SU-DHL-6 (cell line): ENCODE data around the gene TP53TG5.

Experiments
- H2AFZ ChIP-seq: fragments of 200-600 bp; sonication (generic); 2 replicates; pipeline ENCODE4 v1.6.1; 2014; ENCODE audit warnings: low read depth, mild to moderate bottlenecking, moderate library complexity, mixed read lengths, antibody characterized with exemption, low read length; ENCODE audit not compliant: severe bottlenecking
- H3F3A ChIP-seq: fragments of 200-600 bp; shearing (Covaris generic); 2 replicates; pipeline ENCODE4 v1.6.0; 2016; ENCODE audit warnings: antibody characterized with exemption, mild to moderate bottlenecking; ENCODE audit not compliant: insufficient read depth
- H3K27ac ChIP-seq: fragments of 200-600 bp; sonication (generic); 2 replicates; pipeline ENCODE4 v1.5.1; 2016; ENCODE audit warnings: low read depth, mild to moderate bottlenecking, low read length, moderate library complexity, mixed read lengths
- H3K27me3 ChIP-seq: fragments of 200-600 bp; sonication (generic), shearing (Covaris generic); 2 replicates; pipeline ENCODE4 v1.6.0; 2014; ENCODE audit warnings: mild to moderate bottlenecking, low read length
- H3K36me3 ChIP-seq: fragments of 200-600 bp; sonication (generic); 2 replicates; pipeline ENCODE4 v1.6.1; 2014; ENCODE audit warnings: mild to moderate bottlenecking, low read length, mixed read lengths
- H3K4me2 ChIP-seq: fragments of 300-600, 200-600 bp; shearing (Covaris generic), sonication (generic); 2 replicates; pipeline ENCODE4 v1.6.0; 2014; ENCODE audit warnings: low read length, low read depth, mild to moderate bottlenecking; ENCODE audit not compliant: poor library complexity, severe bottlenecking
- H3K4me3 ChIP-seq: fragments of 200-600 bp; sonication (generic); 2 replicates; pipeline ENCODE4 v1.5.1; 2014; ENCODE audit warnings: antibody characterized with exemption, low read length, mild to moderate bottlenecking, mixed read lengths; ENCODE audit not compliant: insufficient read depth, poor library complexity, severe bottlenecking
- H3K79me2 ChIP-seq: fragments of 200-600 bp; sonication (generic); 2 replicates; pipeline ENCODE4 v1.6.1; 2014; ENCODE audit warnings: mild to moderate bottlenecking, low read length, moderate library complexity; ENCODE audit not compliant: insufficient read depth
- H3K9ac ChIP-seq: fragments of 200-600 bp; sonication (generic); 2 replicates; pipeline ENCODE4 v1.7.0; 2014; ENCODE audit warnings: mild to moderate bottlenecking, low read length
- H3K9me2 ChIP-seq: fragments of 200-600 bp; sonication (generic); replicated peaks from 2 replicates; pipeline ENCODE4 v1.6.1; 2014; ENCODE audit warnings: low read length; ENCODE audit not compliant: insufficient read depth
- H3K9me3 ChIP-seq: fragments of 200-600 bp; sonication (generic); 2 replicates; pipeline ENCODE4 v1.6.1; 2014; ENCODE audit warnings: low read length, mixed read lengths; ENCODE audit not compliant: insufficient read depth
- H4K20me1 ChIP-seq: fragments of 200-600 bp; sonication (generic); 2 replicates; pipeline ENCODE4 v1.6.1; 2014; ENCODE audit warnings: low read depth, mild to moderate bottlenecking, antibody characterized with exemption, low read length, moderate library complexity, mixed read lengths
- CTCF ChIP-seq: fragments of 200-600 bp; sonication (generic); IDR thresholded peaks from one replicate; pipeline ENCODE4 v1.5.1; 2017; ENCODE audit warnings: antibody characterized with exemption, mild to moderate bottlenecking, low read length, moderate library complexity; ENCODE audit not compliant: insufficient read depth, poor library complexity, severe bottlenecking
- EZH2phosphoT487 ChIP-seq: fragments of 200-600 bp; sonication (generic), shearing (Covaris generic); conservative IDR thresholded peaks from 2 replicates; pipeline ENCODE4 v1.6.1; 2018; ENCODE audit warnings: mild to moderate bottlenecking, antibody characterized with exemption, low read length, moderate library complexity, mixed read lengths

The TP53TG5 gene

GRCh38 chr20:45328451-45328850, 49.7 kb downstream of the TP53TG5 start:
- H3K9me2 ChIP-seq: no peaks in the 10 kb centered on the region
- no peaks in the 10 kb centered on the region for H3K79me2 ChIP-seq
- no peak overlapping the region for H3K27ac ChIP-seq
- no peak overlapping the region for H2AFZ ChIP-seq
- H3K4me3 ChIP-seq: no peak overlapping the region
- no peaks in the 10 kb centered on the region for H3K27me3 ChIP-seq
- H3K36me3 ChIP-seq: no peaks in the 10 kb centered on the region
- H4K20me1 ChIP-seq: no peaks in the 10 kb centered on the region
- no peak overlapping the region for H3K9ac ChIP-seq
- no peak overlapping the region for H3K4me2 ChIP-seq
- TF ChIP-seq CTCF (no peak), EZH2phosphoT487 (no peak)
- H3F3A ChIP-seq: no peaks in the 10 kb centered on the region
- H3K9me3 ChIP-seq: no peaks in the 10 kb centered on the region

GRCh38 chr20:45325371-45325770, 52.8 kb downstream of the TP53TG5 start:
- Histone ChIP-seq H3K79me2 (no peaks in the 10 kb centered on the region), H3K4me3 (no peak overlapping the region), H3K9ac (no peak overlapping the region), H3K9me2 (no peaks in the 10 kb centered on the region), H3K4me2 (no peak overlapping the region), H3F3A (peaks cover 19% of the 10 kb centered on the region), H3K36me3 (no peaks in the 10 kb centered on the region), H3K27ac (no peak overlapping the region), H2AFZ (no peak overlapping the region), H4K20me1 (no peaks in the 10 kb centered on the region), H3K27me3 (no peaks in the 10 kb centered on the region), H3K9me3 (no peaks in the 10 kb centered on the region)
- TF ChIP-seq EZH2phosphoT487: no peak

- no peaks in the 10 kb centered on the region for H3K9me2 ChIP-seq
- H2AFZ ChIP-seq: no peak overlapping the region
- no peak overlapping the region for H3K9ac ChIP-seq
- no peaks in the 10 kb centered on the region for H4K20me1 ChIP-seq
- H3K4me2 ChIP-seq: no peak overlapping the region
- no peak for TF ChIP-seq EZH2phosphoT487
- no peak for TF ChIP-seq CTCF
- no peaks in the 10 kb centered on the region for H3K9me3 ChIP-seq
- no peaks in the 10 kb centered on the region for H3K79me2 ChIP-seq
- H3K4me3 ChIP-seq: no peak overlapping the region
- no peak overlapping the region for H3K27ac ChIP-seq
- H3K36me3 ChIP-seq: no peaks in the 10 kb centered on the region
- no peaks in the 10 kb centered on the region for H3K27me3 ChIP-seq
- H3F3A ChIP-seq: peaks cover 19% of the 10 kb centered on the region
Observed at GRCh38 chr20:45323731-45324130, 54.4 kb downstream of the TP53TG5 start.

- H3K27me3 ChIP-seq: no peaks in the 10 kb centered on the region
- H3K27ac ChIP-seq: no peak overlapping the region
- H3K9ac ChIP-seq: no peak overlapping the region
- H3K79me2 ChIP-seq: no peaks in the 10 kb centered on the region
- H3F3A ChIP-seq: peaks cover 19% of the 10 kb centered on the region
- H2AFZ ChIP-seq: no peak overlapping the region
- H4K20me1 ChIP-seq: no peaks in the 10 kb centered on the region
- H3K36me3 ChIP-seq: no peaks in the 10 kb centered on the region
- no peaks in the 10 kb centered on the region for H3K9me2 ChIP-seq
- no peak overlapping the region for H3K4me3 ChIP-seq
- H3K9me3 ChIP-seq: no peaks in the 10 kb centered on the region
- peak; percentile 30 for TF ChIP-seq CTCF
- TF ChIP-seq EZH2phosphoT487: no peak
- H3K4me2 ChIP-seq: no peak overlapping the region
Observed at GRCh38 chr20:45322952-45323383, 55.2 kb downstream of the TP53TG5 start.
